ENCODE results near the gene SCAPER.

SCAPER gene

GRCh38 chr15:76467136-76467535 lies 438.0 kb downstream of the SCAPER start:
- Histone ChIP-seq H3K4me1 (ENCODE audit: control insufficient read depth in 1 of 2, insufficient read depth in 2 of 2, low read length in 2 of 2) (no peaks in the 10 kb centered on the region), H3K27me3 (ENCODE audit: control insufficient read depth in 1 of 2, insufficient read depth in 2 of 2, low read length in 2 of 2) (no peaks in the 10 kb centered on the region), H3K9ac (ENCODE audit: low read depth in 1 of 2, low read length in 2 of 2) (no peak overlapping the region), H3K27ac (ENCODE audit: low read depth, low read length) (no peak overlapping the region), H3K36me3 (ENCODE audit: control insufficient read depth in 1 of 2, insufficient read depth in 2 of 2, low read length in 2 of 2) (no peaks in the 10 kb centered on the region), H3K4me3 (ENCODE audit: low read depth in 1 of 2, low read length in 2 of 2) (no peak overlapping the region), H3K9me3 (ENCODE audit: control insufficient read depth in 1 of 2, low read length in 2 of 2) (peaks cover 0 to 5% of the 10 kb centered on the region in 2 donors)

- H3K9me3 ChIP-seq (ENCODE audit: control insufficient read depth in 1 of 2, low read length in 2 of 2), result peaks cover 0 to 5% of the 10 kb centered on the region in 2 donors
- H3K27ac ChIP-seq (ENCODE audit: low read depth, low read length), result no peak overlapping the region
- no peaks in the 10 kb centered on the region for H3K36me3 ChIP-seq (ENCODE audit: control insufficient read depth in 1 of 2, insufficient read depth in 2 of 2, low read length in 2 of 2)
- no peak overlapping the region for H3K9ac ChIP-seq (ENCODE audit: low read depth in 1 of 2, low read length in 2 of 2)
- H3K4me1 ChIP-seq (ENCODE audit: control insufficient read depth in 1 of 2, insufficient read depth in 2 of 2, low read length in 2 of 2), result no peaks in the 10 kb centered on the region
- no peaks in the 10 kb centered on the region for H3K27me3 ChIP-seq (ENCODE audit: control insufficient read depth in 1 of 2, insufficient read depth in 2 of 2, low read length in 2 of 2)
- H3K4me3 ChIP-seq (ENCODE audit: low read depth in 1 of 2, low read length in 2 of 2), result no peak overlapping the region
Measured at GRCh38 chr15:76465728-76466127, 439.4 kb downstream of the SCAPER start.

GRCh38 chr15:76464247-76464646 lies 440.9 kb downstream of the SCAPER start:
- no peak overlapping the region for H3K4me3 ChIP-seq (ENCODE audit: low read depth in 1 of 2, low read length in 2 of 2)
- H3K9ac ChIP-seq (ENCODE audit: low read depth in 1 of 2, low read length in 2 of 2), result no peak overlapping the region
- no peaks in the 10 kb centered on the region for H3K36me3 ChIP-seq (ENCODE audit: control insufficient read depth in 1 of 2, insufficient read depth in 2 of 2, low read length in 2 of 2)
- no peak overlapping the region for H3K27ac ChIP-seq (ENCODE audit: low read depth, low read length)
- peaks cover 0 to 5% of the 10 kb centered on the region in 2 donors for H3K9me3 ChIP-seq (ENCODE audit: control insufficient read depth in 1 of 2, low read length in 2 of 2)
- no peaks in the 10 kb centered on the region for H3K4me1 ChIP-seq (ENCODE audit: control insufficient read depth in 1 of 2, insufficient read depth in 2 of 2, low read length in 2 of 2)
- no peaks in the 10 kb centered on the region for H3K27me3 ChIP-seq (ENCODE audit: control insufficient read depth in 1 of 2, insufficient read depth in 2 of 2, low read length in 2 of 2)

GRCh38 chr15:76460871-76461270 lies 444.3 kb downstream of the SCAPER start:
- no peaks in the 10 kb centered on the region for H3K27me3 ChIP-seq (ENCODE audit: control insufficient read depth in 1 of 2, insufficient read depth in 2 of 2, low read length in 2 of 2)
- no peak overlapping the region for H3K9ac ChIP-seq (ENCODE audit: low read depth in 1 of 2, low read length in 2 of 2)
- no peak overlapping the region for H3K27ac ChIP-seq (ENCODE audit: low read depth, low read length)
- H3K9me3 ChIP-seq (ENCODE audit: control insufficient read depth in 1 of 2, low read length in 2 of 2), result peaks cover 0 to 3% of the 10 kb centered on the region in 2 donors
- H3K4me1 ChIP-seq (ENCODE audit: control insufficient read depth in 1 of 2, insufficient read depth in 2 of 2, low read length in 2 of 2), result no peaks in the 10 kb centered on the region
- no peak overlapping the region for H3K4me3 ChIP-seq (ENCODE audit: low read depth in 1 of 2, low read length in 2 of 2)
- H3K36me3 ChIP-seq (ENCODE audit: control insufficient read depth in 1 of 2, insufficient read depth in 2 of 2, low read length in 2 of 2), result no peaks in the 10 kb centered on the region

GRCh38 chr15:76460347-76460746 lies 444.8 kb downstream of the SCAPER start:
- H3K4me3 ChIP-seq (ENCODE audit: low read depth in 1 of 2, low read length in 2 of 2), result no peak overlapping the region
- H3K4me1 ChIP-seq (ENCODE audit: control insufficient read depth in 1 of 2, insufficient read depth in 2 of 2, low read length in 2 of 2), result no peaks in the 10 kb centered on the region
- H3K36me3 ChIP-seq (ENCODE audit: control insufficient read depth in 1 of 2, insufficient read depth in 2 of 2, low read length in 2 of 2), result no peaks in the 10 kb centered on the region
- H3K9ac ChIP-seq (ENCODE audit: low read depth in 1 of 2, low read length in 2 of 2), result no peak overlapping the region
- no peaks in the 10 kb centered on the region for H3K27me3 ChIP-seq (ENCODE audit: control insufficient read depth in 1 of 2, insufficient read depth in 2 of 2, low read length in 2 of 2)
- H3K27ac ChIP-seq (ENCODE audit: low read depth, low read length), result no peak overlapping the region
- no peaks in the 10 kb centered on the region for H3K9me3 ChIP-seq (ENCODE audit: control insufficient read depth in 1 of 2, low read length in 2 of 2)

GRCh38 chr15:76451540-76451939 lies 453.6 kb downstream of the SCAPER start:
- Histone ChIP-seq H3K4me3 (ENCODE audit: low read depth in 1 of 2, low read length in 2 of 2) (no peak overlapping the region), H3K9me3 (ENCODE audit: control insufficient read depth in 1 of 2, low read length in 2 of 2) (no peaks in the 10 kb centered on the region), H3K27ac (ENCODE audit: low read depth, low read length) (no peak overlapping the region), H3K4me1 (ENCODE audit: control insufficient read depth in 1 of 2, insufficient read depth in 2 of 2, low read length in 2 of 2) (peaks cover 0 to 6% of the 10 kb centered on the region in 2 donors), H3K27me3 (ENCODE audit: control insufficient read depth in 1 of 2, insufficient read depth in 2 of 2, low read length in 2 of 2) (no peaks in the 10 kb centered on the region), H3K9ac (ENCODE audit: low read depth in 1 of 2, low read length in 2 of 2) (no peak overlapping the region), H3K36me3 (ENCODE audit: control insufficient read depth in 1 of 2, insufficient read depth in 2 of 2, low read length in 2 of 2) (no peaks in the 10 kb centered on the region)

- no peak overlapping the region for H3K4me3 ChIP-seq (ENCODE audit: low read depth in 1 of 2, low read length in 2 of 2)
- H3K9me3 ChIP-seq (ENCODE audit: control insufficient read depth in 1 of 2, low read length in 2 of 2), result no peaks in the 10 kb centered on the region
- H3K4me1 ChIP-seq (ENCODE audit: control insufficient read depth in 1 of 2, insufficient read depth in 2 of 2, low read length in 2 of 2), result peaks cover 0 to 6% of the 10 kb centered on the region in 2 donors
- H3K9ac ChIP-seq (ENCODE audit: low read depth in 1 of 2, low read length in 2 of 2), result no peak overlapping the region
- H3K27ac ChIP-seq (ENCODE audit: low read depth, low read length), result no peak overlapping the region
- no peaks in the 10 kb centered on the region for H3K27me3 ChIP-seq (ENCODE audit: control insufficient read depth in 1 of 2, insufficient read depth in 2 of 2, low read length in 2 of 2)
- H3K36me3 ChIP-seq (ENCODE audit: control insufficient read depth in 1 of 2, insufficient read depth in 2 of 2, low read length in 2 of 2), result no peaks in the 10 kb centered on the region
Measured at GRCh38 chr15:76449455-76449854, 455.7 kb downstream of the SCAPER start.

GRCh38 chr15:76448755-76449154 lies 456.4 kb downstream of the SCAPER start:
- H3K4me1 ChIP-seq (ENCODE audit: control insufficient read depth in 1 of 2, insufficient read depth in 2 of 2, low read length in 2 of 2), result peaks cover 0 to 6% of the 10 kb centered on the region in 2 donors
- H3K27me3 ChIP-seq (ENCODE audit: control insufficient read depth in 1 of 2, insufficient read depth in 2 of 2, low read length in 2 of 2), result no peaks in the 10 kb centered on the region
- H3K27ac ChIP-seq (ENCODE audit: low read depth, low read length), result no peak overlapping the region
- H3K9ac ChIP-seq (ENCODE audit: low read depth in 1 of 2, low read length in 2 of 2), result no peak overlapping the region
- no peak overlapping the region for H3K4me3 ChIP-seq (ENCODE audit: low read depth in 1 of 2, low read length in 2 of 2)
- H3K9me3 ChIP-seq (ENCODE audit: control insufficient read depth in 1 of 2, low read length in 2 of 2), result no peaks in the 10 kb centered on the region
- no peaks in the 10 kb centered on the region for H3K36me3 ChIP-seq (ENCODE audit: control insufficient read depth in 1 of 2, insufficient read depth in 2 of 2, low read length in 2 of 2)

- Histone ChIP-seq H3K27me3 (ENCODE audit: control insufficient read depth in 1 of 2, insufficient read depth in 2 of 2, low read length in 2 of 2) (no peaks in the 10 kb centered on the region), H3K9me3 (ENCODE audit: control insufficient read depth in 1 of 2, low read length in 2 of 2) (no peaks in the 10 kb centered on the region), H3K4me1 (ENCODE audit: control insufficient read depth in 1 of 2, insufficient read depth in 2 of 2, low read length in 2 of 2) (peaks cover 0 to 6% of the 10 kb centered on the region in 2 donors), H3K36me3 (ENCODE audit: control insufficient read depth in 1 of 2, insufficient read depth in 2 of 2, low read length in 2 of 2) (no peaks in the 10 kb centered on the region), H3K27ac (ENCODE audit: low read depth, low read length) (no peak overlapping the region), H3K4me3 (ENCODE audit: low read depth in 1 of 2, low read length in 2 of 2) (no peak overlapping the region), H3K9ac (ENCODE audit: low read depth in 1 of 2, low read length in 2 of 2) (no peak overlapping the region)
Measured at GRCh38 chr15:76447728-76448441, 457.3 kb downstream of the SCAPER start.

GRCh38 chr15:76440441-76440840 lies 464.7 kb downstream of the SCAPER start:
- Histone ChIP-seq H3K9ac (ENCODE audit: low read depth in 1 of 2, low read length in 2 of 2) (no peak overlapping the region), H3K27me3 (ENCODE audit: control insufficient read depth in 1 of 2, insufficient read depth in 2 of 2, low read length in 2 of 2) (no peaks in the 10 kb centered on the region), H3K4me3 (ENCODE audit: low read depth in 1 of 2, low read length in 2 of 2) (no peak overlapping the region), H3K36me3 (ENCODE audit: control insufficient read depth in 1 of 2, insufficient read depth in 2 of 2, low read length in 2 of 2) (no peaks in the 10 kb centered on the region), H3K27ac (ENCODE audit: low read depth, low read length) (no peak overlapping the region), H3K4me1 (ENCODE audit: control insufficient read depth in 1 of 2, insufficient read depth in 2 of 2, low read length in 2 of 2) (no peaks in the 10 kb centered on the region), H3K9me3 (ENCODE audit: control insufficient read depth in 1 of 2, low read length in 2 of 2) (no peaks in the 10 kb centered on the region)
